GM18517 (cell line): ENCODE measurements around the gene SOX15.

ENCODE experiments used
- ATAC-seq: cut with Tn5 transposase; IDR thresholded peaks from one replicate; pipeline ENCODE4 v1.9.1; 2021; ENCODE audit warnings: mild to moderate bottlenecking, moderate library complexity; ENCODE audit not compliant: unreplicated experiment

Gene SOX15

GRCh38 chr17:7579001-7579833 lies 10.7 kb downstream of the SOX15 start, which contains the start of gene CD68:
Gene CD68, plus strand, starts transcription at chr17:7579638. Its CDS starts 40 bp downstream, at chr17:7579678.
- ATAC-seq: peak; percentile 49

- no peak for ATAC-seq
These were observed 12.3 kb downstream of the SOX15 start for GRCh38 chr17:7577327-7578199.

- no peak for ATAC-seq
These were observed 13.4 kb downstream of the SOX15 start for GRCh38 chr17:7576432-7576937.

DNA sequence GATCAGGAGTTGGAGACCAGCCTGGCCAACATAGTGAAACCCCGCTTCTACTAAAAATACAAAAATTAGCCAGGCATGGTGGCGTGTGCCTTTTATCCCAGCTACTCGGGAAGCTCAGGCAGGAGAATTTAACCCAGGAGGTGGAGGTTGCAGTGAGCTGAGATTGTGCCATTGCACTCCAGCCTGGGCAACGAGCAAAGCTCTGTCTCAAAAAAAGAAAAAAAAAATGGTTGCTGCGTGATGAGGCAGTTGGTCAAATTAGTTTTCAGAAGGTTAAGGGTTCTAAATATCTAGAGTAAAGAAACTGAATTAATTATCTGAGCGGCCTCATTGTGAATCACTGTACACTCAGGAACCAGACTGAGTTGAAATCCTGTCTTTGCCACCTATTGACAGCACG lies 13.9 kb downstream of the SOX15 start:
- no peak for ATAC-seq

- no peak for ATAC-seq
These were observed 14.4 kb downstream of the SOX15 start for GRCh38 chr17:7575481-7575883.

DNA sequence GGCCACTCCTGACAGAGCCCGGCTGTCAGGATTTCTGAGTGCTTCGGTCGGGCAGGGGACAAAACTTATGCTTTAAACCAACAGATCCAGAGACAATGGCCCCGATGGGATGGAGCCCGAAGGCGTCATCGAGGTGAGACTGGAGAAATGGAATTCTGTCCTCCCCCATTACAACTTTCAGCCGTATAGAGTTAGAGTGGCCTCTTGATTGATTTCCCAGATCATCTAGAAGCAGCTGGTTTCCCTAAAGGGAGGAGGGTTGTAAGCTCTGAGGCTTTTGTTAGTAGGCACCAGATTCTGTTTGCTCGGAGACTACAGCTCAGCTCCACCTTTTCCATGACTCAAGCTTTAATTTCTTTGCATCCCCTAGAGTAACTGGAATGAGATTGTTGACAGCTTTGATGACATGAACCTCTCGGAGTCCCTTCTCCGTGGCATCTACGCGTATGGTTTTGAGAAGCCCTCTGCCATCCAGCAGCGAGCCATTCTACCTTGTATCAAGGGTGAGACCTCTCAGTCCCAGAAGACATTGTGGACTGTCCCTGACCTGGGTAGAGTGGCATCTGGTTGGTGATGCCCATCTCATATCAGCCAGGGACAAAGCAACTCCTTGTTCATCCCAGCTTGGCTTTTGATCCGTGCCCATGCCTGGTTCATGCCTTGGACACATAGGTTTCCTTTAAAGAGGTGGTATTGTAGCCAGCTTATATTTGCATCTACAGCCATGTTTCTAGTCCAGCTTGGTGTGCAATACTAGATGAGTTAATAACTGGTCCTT lies 15.5 kb downstream of the SOX15 start:
- ATAC-seq: no peak

GRCh38 chr17:7573324-7574080 lies 16.4 kb downstream of the SOX15 start:
- ATAC-seq: no peak

DNA sequence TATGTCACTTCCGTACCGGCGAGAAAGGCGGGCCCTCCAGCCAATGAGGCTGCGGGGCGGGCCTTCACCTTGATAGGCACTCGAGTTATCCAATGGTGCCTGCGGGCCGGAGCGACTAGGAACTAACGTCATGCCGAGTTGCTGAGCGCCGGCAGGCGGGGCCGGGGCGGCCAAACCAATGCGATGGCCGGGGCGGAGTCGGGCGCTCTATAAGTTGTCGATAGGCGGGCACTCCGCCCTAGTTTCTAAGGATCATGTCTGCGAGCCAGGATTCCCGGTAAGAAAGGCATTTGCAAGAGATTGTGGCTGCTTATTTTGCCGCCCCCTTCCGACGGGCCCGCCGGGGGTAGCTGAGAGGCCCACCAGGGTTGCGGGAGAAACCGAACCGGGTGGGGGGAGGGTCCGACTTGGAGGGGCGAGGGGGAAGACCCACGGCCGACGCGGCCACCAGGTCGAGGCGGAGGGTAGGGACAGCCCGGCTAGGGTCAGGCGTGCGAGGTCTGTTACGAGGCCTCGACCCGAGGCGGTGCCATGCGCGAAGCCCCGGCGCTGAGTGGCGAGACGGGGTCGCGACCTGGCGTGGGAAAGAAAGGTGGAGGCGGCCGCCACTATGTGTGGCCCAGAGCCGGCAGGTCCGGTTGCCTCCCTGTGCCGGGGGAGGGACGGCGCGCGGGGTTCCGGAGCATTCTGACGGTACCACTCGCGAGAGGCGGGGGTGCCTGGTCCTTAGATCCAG lies 17.1 kb downstream of the SOX15 start:
- ATAC-seq: peak; percentile 80

- ATAC-seq: no peak
These were observed 17.6 kb downstream of the SOX15 start for GRCh38 chr17:7572338-7572587.

DNA sequence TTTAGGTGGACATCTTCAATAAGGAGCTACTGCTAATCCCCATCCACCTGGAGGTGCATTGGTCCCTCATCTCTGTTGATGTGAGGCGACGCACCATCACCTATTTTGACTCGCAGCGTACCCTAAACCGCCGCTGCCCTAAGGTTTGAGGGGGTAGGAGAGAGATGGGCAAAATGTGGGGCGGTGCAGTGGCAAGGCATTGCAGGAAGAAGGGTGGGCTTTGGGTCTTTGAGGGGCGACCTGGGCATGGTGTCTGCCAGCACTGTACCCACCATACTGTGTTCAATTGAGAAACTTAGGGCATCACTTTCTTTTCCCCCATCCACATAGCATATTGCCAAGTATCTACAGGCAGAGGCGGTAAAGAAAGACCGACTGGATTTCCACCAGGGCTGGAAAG lies 19.5 kb downstream of the SOX15 start:
- no peak for ATAC-seq

DNA sequence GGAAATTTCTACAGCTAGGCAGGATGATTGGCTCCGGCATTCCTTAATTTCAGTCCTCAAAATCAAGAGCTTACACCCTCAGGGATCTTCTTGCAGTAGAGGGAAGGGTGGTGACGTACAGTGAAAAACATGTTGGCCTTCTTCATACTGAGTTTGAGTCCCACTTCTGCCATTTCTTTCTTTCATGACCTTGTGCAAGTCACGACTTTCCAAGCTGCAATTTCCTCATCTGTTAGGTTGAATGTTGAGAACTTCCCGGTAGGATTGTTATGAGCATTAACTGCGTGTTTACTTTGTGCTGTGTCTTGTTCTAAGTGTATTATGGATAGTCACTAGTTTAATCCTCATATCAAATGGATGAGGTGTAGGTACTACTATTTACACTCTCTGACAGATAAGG lies 20.3 kb downstream of the SOX15 start:
- ATAC-seq: no peak

DNA sequence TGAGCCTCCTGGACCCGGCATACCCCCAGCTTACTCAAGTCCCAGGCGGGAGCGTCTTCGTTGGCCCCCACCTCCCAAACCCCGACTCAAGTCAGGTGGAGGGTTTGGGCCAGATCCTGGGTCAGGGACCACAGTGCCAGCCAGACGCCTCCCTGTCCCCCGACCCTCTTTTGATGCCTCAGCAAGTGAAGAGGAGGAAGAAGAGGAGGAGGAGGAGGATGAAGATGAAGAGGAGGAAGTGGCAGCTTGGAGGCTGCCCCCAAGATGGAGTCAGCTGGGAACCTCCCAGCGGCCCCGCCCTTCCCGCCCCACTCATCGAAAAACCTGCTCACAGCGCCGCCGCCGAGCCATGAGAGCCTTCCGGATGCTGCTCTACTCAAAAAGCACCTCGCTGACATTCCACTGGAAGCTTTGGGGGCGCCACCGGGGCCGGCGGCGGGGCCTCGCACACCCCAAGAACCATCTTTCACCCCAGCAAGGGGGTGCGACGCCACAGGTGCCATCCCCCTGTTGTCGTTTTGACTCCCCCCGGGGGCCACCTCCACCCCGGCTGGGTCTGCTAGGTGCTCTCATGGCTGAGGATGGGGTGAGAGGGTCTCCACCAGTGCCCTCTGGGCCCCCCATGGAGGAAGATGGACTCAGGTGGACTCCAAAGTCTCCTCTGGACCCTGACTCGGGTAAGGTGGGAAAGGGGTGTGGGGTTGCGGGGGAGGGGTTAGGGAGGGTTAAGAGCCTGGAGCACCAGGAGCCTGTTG lies 26.6 kb downstream of the SOX15 start:
- no peak for ATAC-seq

DNA sequence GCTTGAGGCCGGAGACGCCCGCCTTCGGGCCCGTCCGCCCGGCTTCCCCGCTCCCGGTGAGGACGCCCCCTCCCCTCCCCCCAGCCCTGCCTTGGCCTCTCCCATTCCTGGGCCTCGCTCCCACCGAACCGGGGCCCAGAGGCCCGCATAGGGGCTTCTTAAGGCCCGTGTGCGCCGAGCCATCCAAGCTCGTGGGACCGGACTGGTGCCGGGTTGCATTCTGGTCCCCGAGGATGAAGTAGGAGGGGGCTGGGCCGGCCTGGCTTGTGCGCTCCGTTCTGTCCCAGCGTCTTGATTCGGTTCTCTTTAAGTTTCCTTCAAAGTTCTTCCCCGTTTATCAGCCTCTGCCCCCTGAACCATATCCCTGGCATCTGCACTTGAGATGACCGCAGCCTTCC lies 27.7 kb downstream of the SOX15 start:
- ATAC-seq: no peak

GRCh38 chr17:7561589-7562207 lies 28.2 kb downstream of the SOX15 start, which contains the start of gene SENP3:
Gene SENP3, plus strand, starts transcription at chr17:7561919. Its CDS starts 1,158 bp downstream, at chr17:7563077.
- ATAC-seq: peak; percentile 54

DNA sequence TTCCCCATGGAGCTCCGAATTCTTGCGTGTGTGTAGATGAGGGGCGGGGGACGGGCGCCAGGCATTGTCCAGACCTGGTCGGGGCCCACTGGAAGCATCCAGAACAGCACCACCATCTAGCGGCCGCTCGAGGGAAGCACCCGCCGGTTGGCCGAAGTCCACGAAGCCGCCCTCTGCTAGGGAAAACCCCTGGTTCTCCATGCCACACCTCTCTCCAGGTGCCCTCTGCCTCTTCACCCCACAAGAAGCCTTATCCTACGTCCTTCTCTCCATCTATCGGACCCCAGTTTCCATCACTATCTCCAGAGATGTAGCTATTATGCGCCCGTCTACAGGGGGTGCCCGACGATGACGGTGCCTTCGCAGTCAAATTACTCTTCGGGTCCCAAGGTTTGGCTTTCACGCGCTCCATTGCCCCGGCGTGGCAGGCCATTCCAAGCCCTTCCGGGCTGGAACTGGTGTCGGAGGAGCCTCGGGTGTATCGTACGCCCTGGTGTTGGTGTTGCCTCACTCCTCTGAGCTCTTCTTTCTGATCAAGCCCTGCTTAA lies 28.8 kb downstream of the SOX15 start:
- peak; percentile 59 for ATAC-seq

DNA sequence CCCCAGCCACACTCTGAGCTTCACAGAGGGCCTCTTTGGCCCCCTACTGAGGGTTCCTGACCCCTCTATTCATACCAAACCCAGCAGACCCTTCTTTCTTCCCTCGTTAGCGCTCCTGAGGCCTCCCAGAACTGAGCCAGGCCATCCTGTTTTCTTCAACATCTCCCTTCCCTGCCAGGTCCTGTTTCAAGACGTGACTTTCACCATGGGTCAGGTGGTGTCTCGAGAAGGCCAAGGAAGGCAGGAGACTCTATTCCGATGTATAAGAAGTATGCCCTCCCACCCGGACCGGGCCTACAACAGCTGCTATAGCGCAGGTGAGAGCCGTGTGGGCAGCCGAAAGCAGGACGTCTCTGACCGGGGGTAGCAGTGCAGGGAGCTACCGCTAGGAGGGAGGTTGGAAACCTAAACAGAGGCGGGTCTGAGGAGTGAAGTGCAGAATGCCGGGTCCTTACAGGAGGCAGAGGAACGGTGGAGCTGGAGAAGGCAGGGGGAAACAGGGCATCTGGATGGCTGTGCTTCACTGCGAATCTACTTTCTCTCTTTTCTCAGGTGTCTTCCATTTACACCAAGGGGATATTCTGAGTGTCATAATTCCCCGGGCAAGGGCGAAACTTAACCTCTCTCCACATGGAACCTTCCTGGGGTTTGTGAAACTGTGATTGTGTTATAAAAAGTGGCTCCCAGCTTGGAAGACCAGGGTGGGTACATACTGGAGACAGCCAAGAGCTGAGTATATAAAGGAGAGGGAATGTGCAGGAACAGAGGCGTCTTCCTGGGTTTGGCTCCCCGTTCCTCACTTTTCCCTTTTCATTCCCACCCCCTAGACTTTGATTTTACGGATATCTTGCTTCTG lies 29.5 kb downstream of the SOX15 start:
- no peak for ATAC-seq
